ENCODE data around the gene EDRF1.

DNA sequence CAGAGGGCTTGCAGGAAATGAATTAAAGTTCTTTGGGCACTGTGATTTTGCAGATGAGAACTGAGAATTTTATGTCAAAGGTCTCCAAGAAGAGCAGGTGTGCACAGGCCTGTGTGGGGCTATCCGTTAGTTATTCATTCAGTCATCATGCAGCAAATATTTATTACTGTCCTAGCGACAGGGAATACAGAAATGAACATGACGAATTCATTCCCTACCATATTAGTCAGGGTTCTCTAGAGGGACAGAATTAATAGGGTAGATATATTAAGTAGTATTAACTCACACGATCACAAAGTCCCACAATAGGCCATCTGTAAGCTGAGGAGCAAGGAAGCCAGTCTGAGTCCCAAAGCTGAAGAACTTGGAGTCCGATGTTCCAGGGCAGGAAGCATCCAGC lies 59.0 kb downstream of the EDRF1 start:
- TF ChIP-seq, protein P1, sequence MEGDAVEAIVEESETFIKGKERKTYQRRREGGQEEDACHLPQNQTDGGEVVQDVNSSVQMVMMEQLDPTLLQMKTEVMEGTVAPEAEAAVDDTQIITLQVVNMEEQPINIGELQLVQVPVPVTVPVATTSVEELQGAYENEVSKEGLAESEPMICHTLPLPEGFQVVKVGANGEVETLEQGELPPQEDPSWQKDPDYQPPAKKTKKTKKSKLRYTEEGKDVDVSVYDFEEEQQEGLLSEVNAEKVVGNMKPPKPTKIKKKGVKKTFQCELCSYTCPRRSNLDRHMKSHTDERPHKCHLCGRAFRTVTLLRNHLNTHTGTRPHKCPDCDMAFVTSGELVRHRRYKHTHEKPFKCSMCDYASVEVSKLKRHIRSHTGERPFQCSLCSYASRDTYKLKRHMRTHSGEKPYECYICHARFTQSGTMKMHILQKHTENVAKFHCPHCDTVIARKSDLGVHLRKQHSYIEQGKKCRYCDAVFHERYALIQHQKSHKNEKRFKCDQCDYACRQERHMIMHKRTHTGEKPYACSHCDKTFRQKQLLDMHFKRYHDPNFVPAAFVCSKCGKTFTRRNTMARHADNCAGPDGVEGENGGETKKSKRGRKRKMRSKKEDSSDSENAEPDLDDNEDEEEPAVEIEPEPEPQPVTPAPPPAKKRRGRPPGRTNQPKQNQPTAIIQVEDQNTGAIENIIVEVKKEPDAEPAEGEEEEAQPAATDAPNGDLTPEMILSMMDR (conservative IDR thresholded peaks at IDR 0.05; ENCODE audit: low read depth in 2 of 2), result no peak
- TF ChIP-seq JUNB (IDR thresholded peaks at IDR 0.05; ENCODE audit: unreplicated experiment) (no peak), CREB1 (CRISPR knock-in tag; IDR thresholded peaks at IDR 0.05; ENCODE audit: low read depth) (no peak), EZH2 (IDR thresholded peaks at IDR 0.05; ENCODE audit: low read depth, unreplicated experiment) (no peak), POLR2AphosphoS5 (IDR thresholded peaks at IDR 0.05; ENCODE audit: low read depth) (no peak), EZH2phosphoT487 (IDR thresholded peaks at IDR 0.05; ENCODE audit: unreplicated experiment) (no peak), NANOG (IDR thresholded peaks at IDR 0.05; ENCODE audit: borderline replicate concordance) (no peak)
- TF ChIP-seq, protein P2, sequence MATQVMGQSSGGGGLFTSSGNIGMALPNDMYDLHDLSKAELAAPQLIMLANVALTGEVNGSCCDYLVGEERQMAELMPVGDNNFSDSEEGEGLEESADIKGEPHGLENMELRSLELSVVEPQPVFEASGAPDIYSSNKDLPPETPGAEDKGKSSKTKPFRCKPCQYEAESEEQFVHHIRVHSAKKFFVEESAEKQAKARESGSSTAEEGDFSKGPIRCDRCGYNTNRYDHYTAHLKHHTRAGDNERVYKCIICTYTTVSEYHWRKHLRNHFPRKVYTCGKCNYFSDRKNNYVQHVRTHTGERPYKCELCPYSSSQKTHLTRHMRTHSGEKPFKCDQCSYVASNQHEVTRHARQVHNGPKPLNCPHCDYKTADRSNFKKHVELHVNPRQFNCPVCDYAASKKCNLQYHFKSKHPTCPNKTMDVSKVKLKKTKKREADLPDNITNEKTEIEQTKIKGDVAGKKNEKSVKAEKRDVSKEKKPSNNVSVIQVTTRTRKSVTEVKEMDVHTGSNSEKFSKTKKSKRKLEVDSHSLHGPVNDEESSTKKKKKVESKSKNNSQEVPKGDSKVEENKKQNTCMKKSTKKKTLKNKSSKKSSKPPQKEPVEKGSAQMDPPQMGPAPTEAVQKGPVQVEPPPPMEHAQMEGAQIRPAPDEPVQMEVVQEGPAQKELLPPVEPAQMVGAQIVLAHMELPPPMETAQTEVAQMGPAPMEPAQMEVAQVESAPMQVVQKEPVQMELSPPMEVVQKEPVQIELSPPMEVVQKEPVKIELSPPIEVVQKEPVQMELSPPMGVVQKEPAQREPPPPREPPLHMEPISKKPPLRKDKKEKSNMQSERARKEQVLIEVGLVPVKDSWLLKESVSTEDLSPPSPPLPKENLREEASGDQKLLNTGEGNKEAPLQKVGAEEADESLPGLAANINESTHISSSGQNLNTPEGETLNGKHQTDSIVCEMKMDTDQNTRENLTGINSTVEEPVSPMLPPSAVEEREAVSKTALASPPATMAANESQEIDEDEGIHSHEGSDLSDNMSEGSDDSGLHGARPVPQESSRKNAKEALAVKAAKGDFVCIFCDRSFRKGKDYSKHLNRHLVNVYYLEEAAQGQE (IDR thresholded peaks at IDR 0.05; ENCODE audit: unreplicated experiment), result no peak

All from GM23338 (cell line).